BLaER1 treated with 17β-estradiol and CSF1 and Interleukin-3, amounts not matched to agents 10 nM and 100 nM (cell line): ENCODE measurements around the gene FRMD4A.

Source experiments
- H3K27ac ChIP-seq, 11 experiments: shearing (Covaris generic); formaldehyde crosslinking; 2 replicates each; pipeline ENCODE4 v1.8.1; 2022
- H3K27me3 ChIP-seq, 11 experiments: shearing (Covaris generic); formaldehyde crosslinking; 2 replicates each; pipeline ENCODE4 v1.8.1; 2022
- H3K36me3 ChIP-seq, 11 experiments: shearing (Covaris generic); formaldehyde crosslinking; 2 replicates each; pipeline ENCODE4 v1.8.1; 2022
- H3K4me1 ChIP-seq, 10 experiments: shearing (Covaris generic); formaldehyde crosslinking; 2 replicates each; pipeline ENCODE4 v1.8.1; 2022
- H3K4me2 ChIP-seq, 11 experiments: shearing (Covaris generic); formaldehyde crosslinking; 2 replicates each; pipeline ENCODE4 v1.8.1; 2022
- H3K4me3 ChIP-seq, 10 experiments: shearing (Covaris generic); formaldehyde crosslinking; 2 replicates each; pipeline ENCODE4 v1.8.1; 2022
- H3K9ac ChIP-seq, 11 experiments: shearing (Covaris generic); formaldehyde crosslinking; 2 replicates each; pipeline ENCODE4 v1.8.1; 2022
- H3K9me3 ChIP-seq, 11 experiments: shearing (Covaris generic); formaldehyde crosslinking; replicated peaks in 1 of 11; 2 replicates each; pipeline ENCODE4 v1.8.1; 2022
- H4K20me1 ChIP-seq, 11 experiments: shearing (Covaris generic); formaldehyde crosslinking; 2 replicates each; pipeline ENCODE4 v1.8.1; 2022
- Cebpa-rat ChIP-seq, 11 experiments: shearing (Covaris generic); IDR thresholded peaks; 2 replicates each; pipeline ENCODE4 v1.8.1; 2022

FRMD4A gene

GRCh38 chr10:13808556-13809391 is 522.0 kb downstream of the FRMD4A start:
- Histone ChIP-seq H3K4me3 (no peak overlapping the region), H3K4me2 (peak overlapping the region in 1 of 11 experiments; percentile 6; a peak in 1 of 22 replicates), H4K20me1 (no peaks in the 10 kb centered on the region), H3K9ac (no peak overlapping the region), H3K4me1 (peaks cover 0 to 9% (median 4%) of the 10 kb centered on the region in 10 experiments; a peak in 11 of 20 replicates), H3K9me3 (no peaks in the 10 kb centered on the region), H3K27me3 (no peaks in the 10 kb centered on the region), H3K27ac (no peak overlapping the region), H3K36me3 (no peaks in the 10 kb centered on the region)
- no peak for TF ChIP-seq Cebpa-rat (IDR thresholded peaks at IDR 0.05)

DNA sequence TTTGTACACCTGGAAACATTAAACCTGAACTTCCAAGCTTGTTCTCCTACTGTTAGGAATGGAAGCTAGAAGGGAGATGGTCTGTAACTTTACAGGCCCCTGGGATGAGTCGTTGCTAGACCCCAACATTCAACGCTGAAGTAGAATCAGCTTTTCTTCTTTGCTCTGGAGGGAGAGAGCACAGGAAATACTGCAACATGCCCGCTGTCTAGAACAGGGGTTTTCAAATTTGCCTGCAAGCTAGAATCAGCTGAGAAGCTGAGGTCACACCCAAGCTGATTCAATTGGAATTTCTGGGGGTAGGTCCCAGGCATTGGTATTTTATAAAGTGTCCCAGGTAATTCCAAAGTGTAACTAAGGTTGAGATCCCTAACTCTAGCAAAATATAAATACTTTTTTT is 524.3 kb downstream of the FRMD4A start:
- Histone ChIP-seq H3K4me2 (no peak overlapping the region), H3K4me1 (peaks cover 0 to 16% (median 11%) of the 10 kb centered on the region in 10 experiments; a peak in 12 of 20 replicates), H4K20me1 (no peaks in the 10 kb centered on the region), H3K27ac (no peak overlapping the region), H3K9ac (no peak overlapping the region), H3K27me3 (no peaks in the 10 kb centered on the region), H3K36me3 (no peaks in the 10 kb centered on the region), H3K9me3 (no peaks in the 10 kb centered on the region), H3K4me3 (no peak overlapping the region)
- TF ChIP-seq Cebpa-rat (IDR thresholded peaks at IDR 0.05) = no peak

DNA sequence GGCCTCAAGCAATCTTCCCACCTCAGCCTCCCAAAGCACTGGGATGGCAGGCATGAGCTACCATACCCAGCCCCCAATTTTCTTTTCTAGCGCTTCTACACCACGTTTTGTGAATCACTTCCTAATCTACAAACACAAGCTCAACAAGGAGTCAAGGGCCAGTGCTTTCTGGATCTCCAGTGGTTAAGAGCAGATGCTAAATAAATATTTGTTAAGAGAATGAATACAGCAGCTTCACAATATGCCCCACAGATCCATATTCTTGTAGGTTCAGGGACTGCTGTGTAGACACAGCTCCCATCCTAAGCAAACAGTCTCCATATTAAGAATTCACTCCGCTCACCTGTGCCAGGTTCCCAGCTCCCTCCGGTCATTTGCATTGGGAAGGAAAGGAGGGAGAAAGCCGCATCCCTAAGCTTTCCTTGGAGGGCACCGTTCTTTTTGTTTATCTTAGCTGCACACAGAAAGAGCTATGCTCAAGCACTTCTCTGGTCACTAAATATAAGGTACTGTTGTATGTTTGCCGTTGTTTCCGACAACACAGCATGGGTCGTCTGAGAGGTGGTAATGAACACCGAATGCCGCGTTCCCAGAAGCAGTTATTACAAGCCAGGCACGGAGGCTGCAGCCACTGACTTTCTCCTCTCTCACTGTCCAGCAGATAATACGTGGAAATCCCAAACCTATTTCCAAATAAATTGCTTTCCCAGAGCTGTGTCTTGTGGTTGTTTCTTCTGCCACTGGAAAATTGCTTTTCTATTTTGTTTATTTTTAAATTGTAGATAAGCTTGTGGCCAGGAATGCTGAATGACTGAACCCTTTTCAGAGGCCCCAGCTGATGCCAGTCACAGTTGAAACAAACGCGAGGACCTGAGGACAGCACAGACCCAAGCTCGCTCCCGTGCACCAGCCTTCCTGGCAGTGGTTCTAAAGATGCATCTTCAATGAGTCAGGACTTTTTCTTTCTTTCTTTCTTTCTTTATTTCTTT is 526.9 kb downstream of the FRMD4A start:
- Histone ChIP-seq H3K9me3 (no peaks in the 10 kb centered on the region), H3K36me3 (no peaks in the 10 kb centered on the region), H3K4me3 (no peak overlapping the region), H3K27ac (no peak overlapping the region), H3K27me3 (no peaks in the 10 kb centered on the region), H3K9ac (no peak overlapping the region), H4K20me1 (no peaks in the 10 kb centered on the region), H3K4me2 (peak overlapping the region in 9 of 11 experiments; percentile 0 to 41 (median 35); a peak in 14 of 22 replicates), H3K4me1 (peaks cover 5 to 22% (median 17%) of the 10 kb centered on the region in 10 experiments; a peak in 18 of 20 replicates)
- no peak for TF ChIP-seq Cebpa-rat (IDR thresholded peaks at IDR 0.05)

DNA sequence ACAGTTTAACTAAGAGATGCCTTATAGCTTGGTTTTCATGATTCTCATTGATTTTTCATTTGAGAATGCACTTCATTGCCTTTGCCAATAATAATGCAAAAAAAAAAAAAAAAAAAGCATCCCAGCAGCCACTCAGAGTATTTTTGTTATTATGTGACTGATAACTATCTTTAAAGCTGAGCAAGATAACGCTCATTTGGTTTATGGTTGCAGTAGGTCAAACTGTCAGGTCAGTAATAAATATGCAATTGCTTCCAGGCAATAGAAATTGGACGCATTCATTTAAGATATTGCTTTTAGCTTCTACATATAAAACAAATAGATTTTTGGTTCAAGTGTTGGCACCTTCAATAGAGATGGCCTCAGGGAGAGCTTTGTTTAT is 528.8 kb downstream of the FRMD4A start:
- TF ChIP-seq Cebpa-rat (IDR thresholded peaks at IDR 0.05) = no peak
- H4K20me1 ChIP-seq = no peaks in the 10 kb centered on the region
- H3K36me3 ChIP-seq = no peaks in the 10 kb centered on the region
- no peaks in the 10 kb centered on the region for H3K27me3 ChIP-seq
- no peak overlapping the region for H3K4me2 ChIP-seq
- no peak overlapping the region for H3K9ac ChIP-seq
- peaks cover 5 to 22% (median 17%) of the 10 kb centered on the region in 10 experiments; a peak in 18 of 20 replicates for H3K4me1 ChIP-seq
- no peak overlapping the region for H3K4me3 ChIP-seq
- no peak overlapping the region for H3K27ac ChIP-seq
- no peaks in the 10 kb centered on the region for H3K9me3 ChIP-seq

GRCh38 chr10:13801156-13801906 is 529.4 kb downstream of the FRMD4A start:
- no peak overlapping the region for H3K9ac ChIP-seq

GRCh38 chr10:13797164-13797563 is 533.6 kb downstream of the FRMD4A start:
- TF ChIP-seq Cebpa-rat (IDR thresholded peaks at IDR 0.05) = no peak
- Histone ChIP-seq H3K27me3 (no peaks in the 10 kb centered on the region), H3K36me3 (no peaks in the 10 kb centered on the region), H3K9ac (no peak overlapping the region), H4K20me1 (no peaks in the 10 kb centered on the region), H3K4me2 (no peak overlapping the region), H3K4me1 (peaks cover 18 to 27% (median 24%) of the 10 kb centered on the region in 10 experiments), H3K9me3 (no peaks in the 10 kb centered on the region), H3K27ac (no peak overlapping the region), H3K4me3 (no peak overlapping the region)

More at GRCh38 chr10:13801156-13801906, 529.4 kb downstream of the FRMD4A start:
- no peak for TF ChIP-seq Cebpa-rat (IDR thresholded peaks at IDR 0.05)
- no peaks in the 10 kb centered on the region for H3K9me3 ChIP-seq
- no peak overlapping the region for H3K4me2 ChIP-seq
- no peak overlapping the region for H3K27ac ChIP-seq
- H3K27me3 ChIP-seq = no peaks in the 10 kb centered on the region
- peaks cover 5 to 24% (median 19%) of the 10 kb centered on the region in 10 experiments; a peak in 19 of 20 replicates for H3K4me1 ChIP-seq
- no peaks in the 10 kb centered on the region for H4K20me1 ChIP-seq
- no peaks in the 10 kb centered on the region for H3K36me3 ChIP-seq
- H3K4me3 ChIP-seq = no peak overlapping the region

GRCh38 chr10:13795653-13796555 is 534.8 kb downstream of the FRMD4A start:
- Histone ChIP-seq H4K20me1 (no peaks in the 10 kb centered on the region), H3K4me3 (no peak overlapping the region), H3K27ac (peak overlapping the region in 1 of 11 experiments; percentile 3; a peak in 1 of 22 replicates), H3K9me3 (no peaks in the 10 kb centered on the region), H3K4me1 (peaks cover 18 to 27% (median 24%) of the 10 kb centered on the region in 10 experiments), H3K27me3 (no peaks in the 10 kb centered on the region), H3K36me3 (no peaks in the 10 kb centered on the region), H3K9ac (peak overlapping the region in 3 of 11 experiments; percentile 7 to 18 (median 7); a peak in 1 of 22 replicates), H3K4me2 (peak overlapping the region; percentile 49 to 73 (median 66))
- TF ChIP-seq Cebpa-rat (IDR thresholded peaks at IDR 0.05) = peak in 1 of 11 experiments; percentile 12; a peak in 1 of 22 replicates
